ENCODE results near the gene SASH1. TPM values are rescaled to one million over a fixed set of nuclear protein-coding genes. Genes with fewer than 3 reads are reported as not detected.
"Not testable (repeated sequence)": the region's sequence is repeated elsewhere in the genome, so short reads cannot be mapped to it uniquely, and the experiment has no call there.

Gene SASH1
- total RNA-seq, 1 donor from 2014 or later: 0.41 TPM

DNA sequence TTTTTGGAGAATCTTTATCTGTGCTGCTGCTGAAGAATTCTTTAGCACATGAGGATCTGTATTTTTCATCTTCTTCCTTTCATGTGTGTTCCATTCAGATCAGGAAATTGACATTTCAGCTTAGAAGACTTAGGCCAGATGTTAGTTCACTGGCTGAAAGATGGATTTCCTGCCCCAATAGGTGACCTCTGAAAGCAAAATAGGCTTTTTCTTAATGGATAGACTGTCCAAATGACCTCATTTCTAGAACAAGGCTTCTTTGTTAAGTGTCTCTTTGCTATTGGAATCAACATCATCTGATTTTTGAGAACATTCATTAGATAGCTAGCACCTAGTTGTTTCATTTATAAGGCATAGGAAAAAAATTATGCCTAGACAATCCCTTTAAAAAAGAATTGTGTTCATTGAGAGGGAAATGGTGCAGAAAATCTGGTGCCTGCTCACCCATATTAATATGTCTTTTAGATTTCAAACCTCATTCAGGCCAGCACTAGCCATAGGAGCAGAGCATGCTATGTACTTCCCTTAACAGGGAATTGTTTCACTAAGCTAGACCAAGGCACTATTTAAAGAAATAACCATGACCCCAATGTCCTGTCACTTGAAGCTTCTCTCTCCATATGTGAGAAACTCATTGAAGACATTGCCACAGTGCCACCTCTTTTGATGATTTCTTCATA lies 13.6 kb upstream of the SASH1 start:
- intact Hi-C loops (cut with micrococcal nuclease): no loop called here

DNA sequence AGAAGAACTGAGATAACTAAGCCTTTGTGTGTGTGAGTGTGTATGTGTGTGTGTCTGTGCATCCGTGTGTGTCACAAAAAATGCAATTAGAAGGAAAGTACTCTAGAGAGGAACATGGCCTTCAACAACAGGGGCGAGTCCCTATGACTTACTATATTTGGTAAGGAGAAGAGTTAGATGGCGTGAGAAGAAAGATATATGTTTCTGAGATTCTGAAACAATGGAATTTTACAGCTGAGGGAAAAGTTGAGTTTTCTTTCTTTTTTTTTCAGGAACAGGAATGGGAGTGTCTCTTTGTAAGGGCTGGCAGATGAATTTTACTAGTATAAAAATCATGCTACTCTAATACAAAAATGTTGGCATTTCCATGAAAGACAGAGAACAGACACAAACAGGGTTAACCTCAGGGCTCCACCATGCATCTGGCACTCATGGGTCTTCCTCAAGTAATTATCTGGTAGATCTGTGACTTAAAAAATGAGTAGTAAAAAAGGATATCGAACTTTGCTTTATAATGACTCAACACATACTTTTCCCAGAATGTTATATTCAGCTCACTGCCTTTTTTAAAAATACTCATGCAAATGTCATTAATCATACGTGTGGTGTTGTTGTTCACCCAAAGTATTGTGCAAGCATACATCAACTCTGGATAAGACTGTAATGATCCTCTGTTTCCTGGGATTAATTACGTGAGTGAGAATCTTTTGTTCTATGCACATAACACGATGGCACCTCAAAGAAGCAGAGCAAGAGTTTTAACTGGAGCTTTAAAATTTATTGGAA lies 12.8 kb upstream of the SASH1 start:
- intact Hi-C loops (cut with micrococcal nuclease): no loop called here

DNA sequence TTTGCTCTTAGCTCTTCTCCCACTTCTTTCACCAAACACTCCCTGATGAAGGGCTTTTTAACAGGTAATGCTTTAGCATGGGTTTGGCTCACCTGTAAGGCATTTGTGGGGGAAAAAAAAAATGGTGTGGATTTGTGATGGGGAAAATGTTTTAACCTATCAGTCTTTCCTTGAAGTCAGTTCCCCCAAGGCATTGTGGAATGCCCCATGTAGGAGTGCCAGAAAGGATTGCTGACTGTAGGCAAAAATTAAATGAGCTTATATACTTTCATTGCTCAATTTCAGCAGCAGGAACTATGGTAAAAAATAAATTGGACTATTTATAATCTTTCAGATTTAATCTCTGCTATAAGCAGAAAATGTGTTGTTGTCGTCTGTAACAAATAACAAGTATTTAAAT lies 10.6 kb upstream of the SASH1 start:
- intact Hi-C loops (cut with micrococcal nuclease): no loop called here

DNA sequence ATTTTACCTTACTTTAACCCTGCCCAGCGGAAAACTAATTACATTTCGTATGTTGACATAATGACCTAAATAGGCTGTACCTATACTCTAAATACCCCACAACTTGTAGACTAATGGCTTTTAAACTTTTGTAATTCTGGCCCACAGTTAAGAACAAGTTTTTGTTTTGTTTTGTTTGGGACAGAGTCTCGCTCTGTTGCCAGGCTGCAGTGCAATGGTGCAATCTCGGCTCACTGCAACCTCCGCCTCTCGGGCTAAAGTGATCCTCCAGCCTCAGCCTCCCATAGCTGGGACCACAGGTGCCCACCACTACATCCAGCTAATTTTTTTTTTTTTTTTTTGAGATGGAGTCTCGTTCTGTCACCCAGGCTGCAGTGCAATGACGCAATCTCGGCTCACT lies 5.7 kb upstream of the SASH1 start:
- intact Hi-C loops (cut with micrococcal nuclease): no loop called here

DNA sequence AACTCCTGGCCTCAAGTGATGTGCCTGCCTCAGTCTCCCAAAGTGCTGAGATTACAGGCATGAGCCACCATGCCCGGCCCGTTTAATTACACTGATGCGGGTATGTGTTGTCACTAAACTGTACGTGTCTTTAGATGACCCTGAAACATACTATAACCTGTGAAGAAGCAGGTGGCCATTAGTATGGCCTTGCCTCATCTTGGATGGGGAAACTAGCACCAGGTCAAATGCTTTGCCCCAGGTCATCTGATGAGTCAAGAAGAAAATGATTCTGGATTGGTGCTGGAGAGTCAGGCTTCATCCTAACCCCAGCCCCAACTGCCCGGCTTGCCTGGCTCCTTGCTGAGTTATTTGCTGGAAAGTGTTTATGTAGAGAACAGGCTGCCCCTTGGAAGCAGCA lies 2.9 kb upstream of the SASH1 start:
- intact Hi-C loops (cut with micrococcal nuclease): no loop called here

DNA sequence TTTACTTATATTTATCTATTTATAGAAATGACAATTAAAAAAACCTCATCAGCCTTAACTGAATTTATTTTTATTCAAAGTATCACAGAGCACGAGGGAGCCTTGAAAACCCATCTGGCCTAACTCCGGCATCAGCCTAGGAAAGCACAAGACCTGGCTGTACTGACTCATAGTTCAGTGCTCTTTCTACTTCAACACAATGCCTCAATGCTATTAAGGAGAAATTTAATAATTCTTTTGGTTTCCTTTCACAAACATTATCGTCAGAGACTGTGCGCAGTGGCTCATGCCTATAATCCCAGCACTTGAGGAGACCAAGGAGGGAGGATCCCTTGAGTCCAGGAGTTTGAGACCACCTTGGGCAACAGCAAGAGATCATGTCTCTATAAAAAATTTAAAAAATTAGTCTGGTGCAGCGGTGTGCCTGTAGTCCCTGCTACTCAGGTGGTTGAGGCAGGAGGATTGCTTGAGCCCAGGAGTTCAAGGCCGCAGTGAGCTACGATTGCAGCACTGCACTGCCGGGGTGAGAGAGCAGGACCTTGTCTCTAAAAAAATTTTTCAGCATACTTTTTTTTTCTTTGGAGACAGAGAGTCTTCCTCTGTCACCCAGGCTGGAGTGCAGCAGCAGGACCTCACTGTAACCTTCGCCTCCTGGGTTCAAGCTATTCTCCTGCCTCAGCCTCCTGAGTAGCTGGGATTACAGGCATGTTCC lies 1.9 kb upstream of the SASH1 start:
- intact Hi-C loops (cut with micrococcal nuclease): no loop called here

DNA sequence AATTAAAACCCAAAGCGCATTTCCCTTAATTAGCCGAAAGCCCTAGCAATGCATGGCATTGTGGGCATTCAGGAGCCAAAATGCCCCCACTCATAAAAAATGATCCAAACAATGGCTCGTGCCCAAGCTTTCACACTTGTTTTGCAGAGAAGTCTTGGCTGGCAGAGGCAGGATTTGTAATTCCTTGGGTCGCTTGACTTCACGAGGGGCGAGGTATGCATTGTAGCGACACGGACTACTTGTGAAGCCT lies 613 bp upstream of the SASH1 start:
- intact Hi-C loops (cut with micrococcal nuclease): no loop called here

DNA sequence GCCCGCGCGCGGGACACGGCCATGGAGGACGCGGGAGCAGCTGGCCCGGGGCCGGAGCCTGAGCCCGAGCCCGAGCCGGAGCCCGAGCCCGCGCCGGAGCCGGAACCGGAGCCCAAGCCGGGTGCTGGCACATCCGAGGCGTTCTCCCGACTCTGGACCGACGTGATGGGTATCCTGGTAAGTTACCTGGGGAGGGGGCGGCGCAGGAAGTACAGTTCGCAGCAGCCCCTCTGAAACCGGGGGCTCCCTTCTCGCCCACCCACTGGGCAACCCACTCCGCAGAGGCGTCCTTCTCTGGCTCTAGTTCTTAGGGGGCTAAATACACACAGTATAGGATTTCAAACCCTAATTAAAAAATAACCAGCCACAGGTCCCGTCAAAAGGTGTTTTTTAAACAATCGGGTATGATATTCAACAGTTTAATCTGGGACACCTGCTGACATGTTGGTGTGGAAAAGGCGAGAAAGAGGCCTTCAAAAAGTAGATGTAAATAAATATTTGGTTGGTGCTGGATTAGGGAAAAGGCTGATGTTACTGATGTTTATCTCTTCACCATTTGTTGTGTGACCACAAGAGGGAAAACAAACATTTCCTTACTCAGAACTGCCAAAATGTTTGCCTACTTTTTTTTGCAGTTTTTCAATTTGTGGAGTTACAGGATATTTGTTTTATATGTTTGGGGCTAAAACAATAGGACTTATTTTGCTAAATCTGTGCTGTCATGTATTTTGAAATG lies 577 bp downstream of the SASH1 start:
- intact Hi-C loops (cut with micrococcal nuclease): no loop called here

DNA sequence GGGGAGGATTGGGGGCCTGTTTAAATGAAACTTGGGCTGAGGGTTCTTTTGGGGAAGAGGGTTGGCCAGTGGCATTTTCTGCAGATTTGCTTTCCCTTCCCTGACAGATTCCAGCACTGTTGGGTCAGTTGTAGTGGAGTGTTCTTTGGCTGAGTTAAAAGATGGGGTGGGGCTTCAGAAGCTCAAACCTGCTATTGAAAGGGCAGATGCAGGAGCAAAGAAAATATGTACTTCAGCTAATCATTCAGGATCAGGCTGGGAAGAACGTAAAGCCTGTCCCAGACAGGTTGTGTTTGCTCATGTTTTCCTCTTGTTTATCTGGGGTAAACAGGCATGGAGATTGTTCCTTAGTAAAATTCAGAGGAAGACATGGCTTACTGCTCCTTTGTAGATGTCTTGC lies 2.5 kb downstream of the SASH1 start:
- intact Hi-C loops (cut with micrococcal nuclease): no loop called here

DNA sequence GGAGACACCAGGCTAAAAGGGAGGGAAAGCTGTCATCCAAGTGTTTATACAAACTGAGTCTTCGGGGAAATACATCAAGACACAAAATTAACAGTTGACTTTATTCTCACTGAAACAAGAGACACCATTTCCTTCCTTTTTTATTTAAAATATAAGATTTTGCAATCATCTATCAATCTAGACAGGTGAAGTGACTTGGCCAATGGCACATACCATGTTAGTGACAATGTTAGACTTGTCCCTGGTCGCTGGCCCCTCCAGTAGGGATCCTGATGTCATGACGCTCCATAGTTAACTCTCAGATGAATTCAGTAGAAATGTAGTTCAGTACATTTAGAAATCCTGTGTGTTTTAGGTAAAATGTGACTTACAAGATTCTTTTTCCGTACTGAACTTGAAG lies 2.9 kb downstream of the SASH1 start:
- intact Hi-C loops (cut with micrococcal nuclease): no loop called here

DNA sequence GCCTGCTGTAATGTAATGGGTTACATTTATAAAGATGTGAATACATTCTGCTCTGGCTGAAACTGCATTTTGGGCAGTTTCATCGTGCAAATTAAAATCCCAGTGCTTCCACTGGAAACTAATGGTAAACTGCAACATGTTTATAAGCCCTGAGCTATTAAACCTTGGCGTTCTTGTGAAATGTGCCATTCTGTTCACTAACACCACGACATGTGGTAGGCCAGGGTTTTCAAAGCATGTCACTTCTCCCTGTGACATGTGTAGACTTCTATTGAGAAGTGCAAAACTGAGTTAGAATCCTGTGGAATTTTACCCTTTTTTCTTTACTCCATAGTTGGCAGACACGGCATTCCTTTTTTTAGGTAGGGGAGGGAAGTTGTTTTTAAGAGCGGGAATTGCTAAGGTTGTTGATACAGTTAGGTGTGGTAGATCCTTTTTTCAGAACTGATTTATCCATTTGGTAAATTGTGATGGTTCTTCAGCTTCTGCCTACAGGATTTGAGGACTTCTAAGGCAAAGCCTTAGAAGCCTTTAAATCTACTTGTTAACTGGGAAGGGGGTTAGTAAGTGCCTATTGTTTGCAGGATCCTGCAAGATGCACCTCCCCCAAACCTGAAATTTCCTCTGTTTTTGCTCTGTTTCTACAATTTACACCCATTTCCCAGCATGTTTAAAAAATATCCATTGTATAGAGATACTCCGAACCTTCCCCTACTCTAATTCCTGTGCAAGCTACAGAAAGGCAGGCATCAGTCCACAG lies 4.2 kb downstream of the SASH1 start:
- intact Hi-C loops (cut with micrococcal nuclease): no loop called here

DNA sequence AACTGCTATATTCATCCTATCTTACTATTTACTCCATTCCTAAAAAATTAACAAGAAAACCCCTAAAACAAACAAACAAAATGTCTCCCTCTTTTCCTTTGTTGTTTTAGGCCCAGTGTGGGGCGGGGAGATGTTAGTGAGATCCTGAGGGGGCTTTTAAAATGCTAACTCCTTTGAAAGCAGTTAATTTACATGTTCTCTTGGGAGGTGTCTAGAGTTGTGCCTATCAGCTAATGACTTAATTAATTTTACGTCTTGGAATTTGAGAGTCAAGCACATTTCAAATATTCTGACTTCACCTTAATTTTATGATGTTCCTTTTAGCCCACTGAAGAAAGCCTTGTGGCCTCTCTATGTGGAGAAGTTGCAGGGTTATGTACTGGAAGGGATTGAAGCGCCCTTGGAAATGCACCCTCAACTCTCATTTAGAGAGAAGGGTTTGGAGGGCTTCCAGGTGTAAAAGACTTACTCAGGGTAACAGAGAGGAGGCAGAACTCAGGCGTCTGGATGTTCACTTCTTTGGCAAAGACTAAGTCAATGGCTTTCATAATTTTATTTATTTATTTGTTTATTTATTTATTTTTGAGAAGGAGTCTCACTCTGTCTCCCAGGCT lies 4.9 kb downstream of the SASH1 start:
- intact Hi-C loops (cut with micrococcal nuclease): no loop called here

DNA sequence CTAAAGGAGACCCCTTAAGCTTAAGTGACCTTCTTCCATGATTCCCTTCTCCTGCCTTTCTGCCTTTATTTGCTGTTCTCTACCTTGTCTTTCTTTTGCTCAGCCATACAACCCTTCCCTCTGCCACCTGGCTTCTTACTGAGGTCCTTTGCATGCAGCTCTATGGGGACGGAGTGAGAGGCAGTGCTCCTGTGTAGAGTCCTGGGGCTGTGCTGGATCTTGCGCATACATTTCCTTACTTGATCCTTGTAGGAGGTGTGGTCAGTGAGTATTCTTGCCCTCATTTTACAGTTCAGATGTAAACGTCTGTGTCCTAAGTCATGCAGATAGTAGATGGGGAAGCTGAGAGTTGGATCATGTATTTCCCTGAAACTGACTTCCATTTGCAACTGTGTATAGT lies 5.7 kb downstream of the SASH1 start:
- intact Hi-C loops (cut with micrococcal nuclease): no loop called here

DNA sequence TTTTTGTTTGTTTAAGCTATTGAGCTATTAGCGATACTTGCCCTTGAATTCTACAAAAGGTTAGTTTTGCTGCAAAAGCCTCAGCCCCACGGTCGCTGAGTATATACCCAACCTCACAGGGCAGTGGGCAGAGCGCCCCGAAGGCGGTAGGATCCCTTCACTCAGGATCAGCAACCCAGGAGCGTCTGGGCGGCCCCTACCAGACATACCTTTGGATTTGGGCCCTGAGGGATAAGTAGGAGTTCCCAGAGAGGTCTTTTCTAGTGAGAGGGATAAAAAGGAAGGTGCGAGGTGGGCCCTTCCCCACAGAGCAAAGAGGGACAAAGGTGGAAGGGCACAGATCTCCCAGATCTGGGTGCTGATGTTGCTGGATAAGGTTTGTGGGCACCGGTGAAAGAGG lies 6.1 kb downstream of the SASH1 start:
- intact Hi-C loops (cut with micrococcal nuclease): no loop called here

DNA sequence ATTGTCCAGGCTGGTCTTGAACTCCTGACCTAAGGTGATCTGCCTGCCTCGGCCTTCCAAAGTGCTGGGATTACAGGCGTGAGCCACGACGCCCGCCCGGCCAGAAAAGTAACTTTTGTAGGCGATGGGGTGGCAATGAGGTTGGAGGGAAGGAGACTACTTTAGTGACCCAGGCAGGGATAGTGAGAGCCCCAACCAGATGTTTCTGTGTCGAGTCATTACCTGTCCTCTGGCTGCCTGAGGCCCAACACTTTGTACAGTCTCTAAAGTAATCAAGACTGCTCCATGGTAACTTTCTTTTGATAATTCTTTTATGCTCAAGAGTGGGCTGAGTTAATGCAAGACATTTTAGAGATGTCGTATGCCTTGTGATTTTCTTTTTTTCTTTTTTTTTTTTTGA lies 6.8 kb downstream of the SASH1 start:
- intact Hi-C loops (cut with micrococcal nuclease): no loop called here

DNA sequence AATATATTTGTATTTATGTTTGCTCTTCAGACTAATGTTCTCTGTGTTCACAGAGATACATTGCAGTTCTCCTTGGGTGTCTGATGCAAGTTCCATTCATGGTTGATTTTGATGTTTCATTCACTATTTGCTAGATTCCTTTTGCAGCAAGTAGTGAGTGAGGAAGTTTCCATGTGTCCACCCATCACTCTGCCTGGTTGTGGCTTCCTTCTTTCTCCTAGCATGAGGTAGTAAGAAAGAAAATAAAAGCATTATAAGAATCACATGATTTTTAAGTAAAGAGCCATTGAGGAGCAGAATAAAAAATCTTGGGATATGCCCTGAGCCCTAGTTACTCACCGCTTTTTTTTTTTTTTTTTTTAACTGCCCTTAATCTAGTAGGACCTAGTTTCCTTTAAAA lies 8.7 kb downstream of the SASH1 start:
- intact Hi-C loops (cut with micrococcal nuclease): no loop called here

DNA sequence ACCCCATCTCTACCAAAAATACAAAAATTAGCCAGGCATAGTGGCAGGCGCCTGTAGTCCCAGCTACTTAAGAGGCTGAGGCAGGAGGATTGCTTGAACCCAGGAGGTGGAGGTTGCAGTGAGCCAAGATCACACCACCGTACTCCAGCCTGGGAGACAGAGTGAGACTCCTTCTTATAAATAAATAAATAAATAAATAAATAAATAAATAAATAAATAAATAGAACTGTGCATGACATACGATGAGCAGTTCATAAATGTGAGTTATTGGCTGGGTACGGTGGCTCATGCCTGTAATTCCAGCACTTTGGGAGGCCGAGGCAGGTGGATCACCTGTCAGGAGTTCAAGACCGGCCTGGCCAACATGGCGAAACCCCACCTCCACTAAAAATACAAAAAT lies 9.8 kb downstream of the SASH1 start:
- intact Hi-C loops (cut with micrococcal nuclease): not testable (repeated sequence)

DNA sequence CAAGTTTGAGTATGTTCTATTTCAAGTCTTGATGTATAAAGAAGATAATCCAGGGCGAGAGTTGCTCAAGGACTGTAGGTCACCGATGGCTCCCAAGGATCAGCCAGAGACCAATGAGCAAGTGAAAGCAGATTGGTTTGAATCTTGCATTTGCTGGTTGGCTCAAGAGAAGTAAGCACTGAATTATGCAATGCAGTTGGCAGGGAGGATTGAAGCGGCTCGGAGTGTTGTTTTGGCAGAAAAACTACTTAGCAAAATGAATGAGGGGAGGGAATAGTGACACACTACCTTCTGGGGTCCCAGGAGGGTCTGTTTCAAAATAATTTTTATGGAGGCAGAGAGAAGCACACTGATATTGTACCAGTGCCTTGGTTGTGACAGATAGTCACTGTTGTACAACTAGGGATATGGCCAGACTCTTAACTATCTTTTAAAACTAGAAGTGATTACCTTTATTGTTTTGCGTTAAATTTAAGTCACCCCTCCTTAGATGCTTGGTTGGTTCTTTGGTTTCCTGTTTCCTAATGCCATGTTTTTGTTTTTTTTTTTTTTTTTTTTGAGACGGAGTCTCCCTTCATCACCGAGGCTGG lies 15.7 kb downstream of the SASH1 start:
- intact Hi-C loops (cut with micrococcal nuclease): no loop called here

DNA sequence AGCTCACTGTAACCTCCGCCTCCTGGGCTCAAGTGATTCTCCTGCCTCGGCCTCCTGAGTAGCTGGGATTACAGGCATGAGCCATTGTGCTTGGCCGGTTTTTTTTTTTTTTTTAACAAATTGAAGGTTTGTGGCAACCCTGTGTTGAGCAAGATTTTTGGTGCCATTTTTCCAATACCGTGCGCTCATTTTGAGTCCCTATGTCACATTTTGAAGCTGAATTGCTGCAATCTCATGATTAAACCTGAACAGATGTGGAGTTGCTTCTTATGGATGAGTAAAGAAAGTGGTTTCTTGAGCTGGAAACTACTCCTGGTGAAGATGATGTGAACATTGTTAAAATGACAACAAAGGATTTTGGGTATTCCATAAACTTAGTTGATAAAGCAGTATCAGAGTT lies 16.6 kb downstream of the SASH1 start:
- intact Hi-C loops (cut with micrococcal nuclease): no loop called here

DNA sequence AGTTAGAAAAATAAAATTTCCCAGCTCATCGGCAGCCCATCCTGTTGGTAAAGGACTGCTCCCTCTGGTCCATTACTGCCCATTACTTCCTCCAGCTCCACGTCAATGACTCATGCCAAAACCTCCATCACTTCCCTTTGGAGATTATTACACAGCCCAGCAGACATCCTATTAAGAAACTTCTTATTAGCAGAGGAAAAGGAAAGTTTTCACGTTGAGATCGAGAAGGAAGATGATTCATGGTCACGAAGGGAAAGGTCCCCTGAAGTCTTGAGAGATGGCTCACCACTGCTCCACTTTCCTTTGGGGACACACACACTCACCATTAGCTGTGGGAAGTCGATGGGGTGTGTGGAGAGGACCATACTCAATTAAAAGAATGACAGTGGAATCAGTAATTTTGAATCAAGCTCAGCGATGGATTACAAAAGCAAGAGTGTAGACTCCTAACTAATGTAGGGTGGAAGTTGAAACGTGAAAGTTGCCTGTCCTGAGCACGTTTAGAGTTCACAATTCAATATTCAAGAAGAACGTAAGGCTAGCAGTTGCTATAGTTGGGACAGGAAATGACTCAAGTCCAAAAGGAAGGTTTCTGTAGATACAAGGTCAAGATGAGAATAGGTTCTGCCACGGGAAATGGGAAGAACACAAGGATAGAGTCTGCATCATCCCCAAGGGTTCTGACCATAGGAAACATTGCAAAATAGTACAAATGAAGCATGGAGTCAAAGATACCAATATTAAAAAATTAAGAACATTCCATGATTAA lies 21.6 kb downstream of the SASH1 start:
- intact Hi-C loops (cut with micrococcal nuclease): no loop called here
